ENCODE measurements around the gene DHRS4.
"Not testable (repeated sequence)": the region's sequence is repeated elsewhere in the genome, so short reads cannot be mapped to it uniquely, and the experiment has no call there.

Gene DHRS4

DNA sequence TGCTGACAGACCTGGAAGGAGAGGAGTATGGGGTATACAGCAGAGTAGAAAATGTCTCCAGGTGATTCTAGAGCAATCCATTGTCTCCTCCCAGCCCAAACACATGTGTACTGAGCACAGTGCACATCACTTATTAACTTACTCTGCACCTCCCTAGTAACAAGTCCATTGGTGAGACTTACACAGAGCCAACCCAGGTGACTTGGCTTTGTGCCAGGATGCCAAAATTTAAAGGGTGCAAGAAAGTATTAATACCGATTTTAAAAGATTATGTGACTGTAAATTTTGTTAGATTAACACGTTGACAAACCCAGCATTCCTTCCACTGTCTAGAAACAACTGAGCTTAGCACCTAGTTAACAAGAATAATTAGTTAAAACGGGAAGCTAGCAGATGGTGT is 39.5 kb downstream of the DHRS4 start:
- POLR2A ChIA-PET; DNase-seq; H3K36me3 ChIP-seq (ENCODE audit: control insufficient read depth in 4 of 4, insufficient read depth in 4 of 4, low read length in 3 of 4); CTCF ChIA-PET; H3K9me3 ChIP-seq (ENCODE audit: control extremely low read depth in 1 of 5, control insufficient read depth in 4 of 5, insufficient read depth in 2 of 5, low read depth in 1 of 5, low read length in 4 of 5); H3K27ac ChIP-seq (ENCODE audit: insufficient read depth in 1 of 2, low read depth in 1 of 2, low read length in 2 of 2, poor library complexity in 1 of 2, severe bottlenecking in 2 of 2); H3K27me3 ChIP-seq (replicated peaks in 2 of 5; ENCODE audit: control insufficient read depth in 4 of 5, insufficient read depth in 5 of 5, low read length in 4 of 5); H3K4me3 ChIP-seq (ENCODE audit: control insufficient read depth in 1 of 7, extremely low read depth in 1 of 7, insufficient read depth in 4 of 7, low read depth in 2 of 7, low read length in 6 of 7): not testable (repeated sequence)
- peaks cover 0 to 15% (median 13%) of the 10 kb centered on the region in 4 experiments for H3K4me1 ChIP-seq (ENCODE audit: control extremely low read depth in 1 of 4, control insufficient read depth in 4 of 4, insufficient read depth in 4 of 4, low read length in 3 of 4)
- WGBS (ENCODE audit: insufficient coverage): no CpG with 5 or more reads among the region's 3 CpGs

DNA sequence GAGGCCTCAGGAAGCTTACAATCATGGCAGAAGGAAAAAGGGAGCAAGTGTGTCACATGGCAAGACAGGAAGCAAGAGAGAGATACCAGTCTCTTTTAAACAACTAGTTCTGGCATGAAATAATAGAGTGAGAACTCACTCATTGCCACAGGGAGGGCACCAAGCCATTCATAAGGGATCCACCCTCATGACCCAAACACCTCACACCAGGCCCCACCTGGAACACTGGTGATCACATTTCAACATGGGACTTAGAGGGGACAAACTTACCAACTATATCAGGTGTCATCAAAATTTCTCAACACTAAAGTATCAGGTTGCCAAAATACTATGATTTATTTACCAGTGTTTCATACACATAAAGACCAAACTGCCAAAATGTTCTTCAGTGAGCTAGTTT is 42.4 kb downstream of the DHRS4 start:
- DNase-seq; H3K4me1 ChIP-seq (ENCODE audit: control extremely low read depth in 1 of 4, control insufficient read depth in 4 of 4, insufficient read depth in 4 of 4, low read length in 3 of 4); H3K27ac ChIP-seq (ENCODE audit: insufficient read depth in 1 of 2, low read depth in 1 of 2, low read length in 2 of 2, poor library complexity in 1 of 2, severe bottlenecking in 2 of 2); POLR2A ChIA-PET; CTCF ChIA-PET; H3K36me3 ChIP-seq (ENCODE audit: control insufficient read depth in 4 of 4, insufficient read depth in 4 of 4, low read length in 3 of 4); H3K27me3 ChIP-seq (replicated peaks in 2 of 5; ENCODE audit: control insufficient read depth in 4 of 5, insufficient read depth in 5 of 5, low read length in 4 of 5); H3K9me3 ChIP-seq (ENCODE audit: control extremely low read depth in 1 of 5, control insufficient read depth in 4 of 5, insufficient read depth in 2 of 5, low read depth in 1 of 5, low read length in 4 of 5); H3K4me3 ChIP-seq (ENCODE audit: control insufficient read depth in 1 of 7, extremely low read depth in 1 of 7, insufficient read depth in 4 of 7, low read depth in 2 of 7, low read length in 6 of 7): not testable (repeated sequence)

DNA sequence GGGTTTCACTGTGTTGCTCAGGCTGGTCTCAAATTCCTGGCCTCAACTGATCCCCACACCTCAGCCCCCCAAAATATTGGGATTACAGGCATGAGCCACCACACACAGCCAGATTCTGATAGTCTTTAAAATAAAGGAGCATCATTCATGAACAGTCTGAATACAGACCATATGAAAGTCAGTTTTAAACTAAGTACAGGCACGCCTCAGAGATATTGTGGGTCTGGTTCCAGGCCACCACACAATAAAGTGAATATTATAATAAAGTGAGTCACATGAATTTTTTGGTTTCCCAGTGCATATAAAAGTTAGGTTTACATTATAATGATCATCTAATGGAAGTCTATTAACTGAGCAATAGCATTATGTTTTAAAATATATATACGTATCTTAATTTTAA is 43.3 kb downstream of the DHRS4 start:
- DNase-seq; H3K4me3 ChIP-seq (ENCODE audit: control insufficient read depth in 1 of 7, extremely low read depth in 1 of 7, insufficient read depth in 4 of 7, low read depth in 2 of 7, low read length in 6 of 7); CTCF ChIA-PET; H3K9me3 ChIP-seq (ENCODE audit: control extremely low read depth in 1 of 5, control insufficient read depth in 4 of 5, insufficient read depth in 2 of 5, low read depth in 1 of 5, low read length in 4 of 5); H3K27me3 ChIP-seq (replicated peaks in 2 of 5; ENCODE audit: control insufficient read depth in 4 of 5, insufficient read depth in 5 of 5, low read length in 4 of 5); H3K36me3 ChIP-seq (ENCODE audit: control insufficient read depth in 4 of 4, insufficient read depth in 4 of 4, low read length in 3 of 4); H3K27ac ChIP-seq (ENCODE audit: insufficient read depth in 1 of 2, low read depth in 1 of 2, low read length in 2 of 2, poor library complexity in 1 of 2, severe bottlenecking in 2 of 2); POLR2A ChIA-PET; H3K4me1 ChIP-seq (ENCODE audit: control extremely low read depth in 1 of 4, control insufficient read depth in 4 of 4, insufficient read depth in 4 of 4, low read length in 3 of 4): not testable (repeated sequence)
- no CpG with 5 or more reads among the region's 2 CpGs for WGBS (ENCODE audit: insufficient coverage)

DNA sequence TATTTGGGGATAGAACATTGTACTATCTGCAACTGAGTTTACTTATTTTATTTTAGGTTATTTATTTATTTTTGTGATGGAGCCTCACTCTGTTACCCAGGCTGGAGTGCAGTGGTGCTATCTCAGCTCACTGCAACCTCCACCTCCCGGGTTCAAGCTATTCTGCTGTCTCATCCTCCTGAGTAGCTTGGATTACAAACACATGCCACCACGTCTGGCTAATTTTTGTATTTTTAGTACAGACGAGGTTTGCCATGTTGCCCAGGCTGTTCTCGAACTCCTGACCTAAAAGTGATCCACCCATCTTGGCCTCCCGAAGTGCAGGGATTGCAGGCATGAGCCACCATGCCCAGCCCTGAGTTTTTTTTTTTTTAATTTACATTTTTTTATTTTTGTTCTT is 46.1 kb downstream of the DHRS4 start:
- no CpG with 5 or more reads among the region's 5 CpGs for WGBS (ENCODE audit: insufficient coverage)
- DNase-seq; POLR2A ChIA-PET; H3K27ac ChIP-seq (ENCODE audit: insufficient read depth in 1 of 2, low read depth in 1 of 2, low read length in 2 of 2, poor library complexity in 1 of 2, severe bottlenecking in 2 of 2); CTCF ChIA-PET; H3K4me3 ChIP-seq (ENCODE audit: control insufficient read depth in 1 of 7, extremely low read depth in 1 of 7, insufficient read depth in 4 of 7, low read depth in 2 of 7, low read length in 6 of 7); H3K4me1 ChIP-seq (ENCODE audit: control extremely low read depth in 1 of 4, control insufficient read depth in 4 of 4, insufficient read depth in 4 of 4, low read length in 3 of 4); H3K27me3 ChIP-seq (replicated peaks in 2 of 5; ENCODE audit: control insufficient read depth in 4 of 5, insufficient read depth in 5 of 5, low read length in 4 of 5); H3K9me3 ChIP-seq (ENCODE audit: control extremely low read depth in 1 of 5, control insufficient read depth in 4 of 5, insufficient read depth in 2 of 5, low read depth in 1 of 5, low read length in 4 of 5); H3K36me3 ChIP-seq (ENCODE audit: control insufficient read depth in 4 of 4, insufficient read depth in 4 of 4, low read length in 3 of 4): not testable (repeated sequence)

DNA sequence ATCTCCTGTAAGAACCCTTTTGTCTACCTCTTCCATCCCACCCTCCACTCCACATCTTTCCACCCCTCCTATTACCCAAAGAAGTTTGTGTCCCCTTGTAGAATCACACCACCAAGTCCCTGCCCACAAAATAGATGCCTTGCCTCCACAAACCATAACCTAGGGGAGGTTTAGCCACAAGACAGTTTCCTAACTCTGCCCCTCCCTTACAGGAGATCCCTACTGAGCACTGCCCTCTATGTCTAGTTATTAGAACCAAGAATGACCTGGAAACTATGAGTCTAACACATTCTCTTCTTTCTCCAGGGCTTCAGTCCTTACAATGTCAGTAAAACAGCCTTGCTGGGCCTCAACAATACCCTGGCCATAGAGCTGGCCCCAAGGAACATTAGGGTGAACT is 47.5 kb downstream of the DHRS4 start:
- H3K4me1 ChIP-seq (ENCODE audit: control extremely low read depth in 1 of 4, control insufficient read depth in 4 of 4, insufficient read depth in 4 of 4, low read length in 3 of 4); H3K4me3 ChIP-seq (ENCODE audit: control insufficient read depth in 1 of 7, extremely low read depth in 1 of 7, insufficient read depth in 4 of 7, low read depth in 2 of 7, low read length in 6 of 7); H3K27me3 ChIP-seq (replicated peaks in 2 of 5; ENCODE audit: control insufficient read depth in 4 of 5, insufficient read depth in 5 of 5, low read length in 4 of 5); POLR2A ChIA-PET; H3K36me3 ChIP-seq (ENCODE audit: control insufficient read depth in 4 of 4, insufficient read depth in 4 of 4, low read length in 3 of 4); CTCF ChIA-PET; H3K27ac ChIP-seq (ENCODE audit: insufficient read depth in 1 of 2, low read depth in 1 of 2, low read length in 2 of 2, poor library complexity in 1 of 2, severe bottlenecking in 2 of 2); H3K9me3 ChIP-seq (ENCODE audit: control extremely low read depth in 1 of 5, control insufficient read depth in 4 of 5, insufficient read depth in 2 of 5, low read depth in 1 of 5, low read length in 4 of 5): not testable (repeated sequence)
- peak in 1 of 3 donors; percentile 10 for DNase-seq

DNA sequence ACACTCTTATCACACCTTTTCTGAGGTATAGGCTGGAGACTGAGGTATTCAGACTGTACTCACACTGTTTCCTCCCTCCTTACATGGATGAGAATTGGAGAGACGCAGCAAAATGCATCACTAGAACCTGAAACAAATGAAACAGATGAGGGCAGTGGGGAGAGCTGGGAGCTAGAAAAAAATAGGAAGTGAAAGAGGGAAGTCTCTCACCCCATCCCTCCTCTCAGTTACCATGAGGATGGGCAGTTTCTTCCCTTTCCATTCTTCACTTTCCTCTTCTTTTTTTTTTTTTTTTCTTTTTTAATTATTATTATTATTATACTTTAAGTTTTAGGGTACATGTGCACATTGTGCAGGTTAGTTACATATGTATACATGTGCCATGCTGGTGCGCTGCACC is 48.1 kb downstream of the DHRS4 start:
- POLR2A ChIA-PET; H3K9me3 ChIP-seq (ENCODE audit: control extremely low read depth in 1 of 5, control insufficient read depth in 4 of 5, insufficient read depth in 2 of 5, low read depth in 1 of 5, low read length in 4 of 5); H3K27ac ChIP-seq (ENCODE audit: insufficient read depth in 1 of 2, low read depth in 1 of 2, low read length in 2 of 2, poor library complexity in 1 of 2, severe bottlenecking in 2 of 2); H3K4me3 ChIP-seq (ENCODE audit: control insufficient read depth in 1 of 7, extremely low read depth in 1 of 7, insufficient read depth in 4 of 7, low read depth in 2 of 7, low read length in 6 of 7); CTCF ChIA-PET; H3K36me3 ChIP-seq (ENCODE audit: control insufficient read depth in 4 of 4, insufficient read depth in 4 of 4, low read length in 3 of 4); H3K27me3 ChIP-seq (replicated peaks in 2 of 5; ENCODE audit: control insufficient read depth in 4 of 5, insufficient read depth in 5 of 5, low read length in 4 of 5); H3K4me1 ChIP-seq (ENCODE audit: control extremely low read depth in 1 of 4, control insufficient read depth in 4 of 4, insufficient read depth in 4 of 4, low read length in 3 of 4): not testable (repeated sequence)
- no CpG with 5 or more reads among the region's 2 CpGs for WGBS (ENCODE audit: insufficient coverage)
- peak in 2 of 3 donors; percentile 39 to 40 for DNase-seq

DNA sequence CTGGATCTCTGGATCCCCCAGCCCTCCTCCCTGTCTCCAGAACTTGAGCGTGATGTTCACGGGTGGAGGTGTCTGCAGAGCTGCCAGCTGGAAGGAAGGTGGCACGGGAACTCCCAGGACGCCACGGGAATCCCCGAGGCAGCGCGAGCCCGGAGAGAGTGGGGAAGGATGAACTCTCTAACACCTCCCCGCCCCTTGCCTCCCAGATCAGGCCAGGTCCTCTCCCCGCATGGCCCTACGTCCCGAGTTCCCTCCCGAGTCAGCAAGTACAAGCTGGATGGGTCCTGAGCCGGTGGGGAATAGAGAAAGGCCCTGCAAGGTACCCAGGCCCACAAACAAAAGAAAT is 52.9 kb downstream of the DHRS4 start:
- 5% methylated on average over 5 of the region's 15 CpGs for WGBS (ENCODE audit: insufficient coverage)
- DNase-seq; H3K27me3 ChIP-seq (replicated peaks in 2 of 5; ENCODE audit: control insufficient read depth in 4 of 5, insufficient read depth in 5 of 5, low read length in 4 of 5); H3K9me3 ChIP-seq (ENCODE audit: control extremely low read depth in 1 of 5, control insufficient read depth in 4 of 5, insufficient read depth in 2 of 5, low read depth in 1 of 5, low read length in 4 of 5); H3K36me3 ChIP-seq (ENCODE audit: control insufficient read depth in 4 of 4, insufficient read depth in 4 of 4, low read length in 3 of 4); POLR2A ChIA-PET; H3K27ac ChIP-seq (ENCODE audit: insufficient read depth in 1 of 2, low read depth in 1 of 2, low read length in 2 of 2, poor library complexity in 1 of 2, severe bottlenecking in 2 of 2); CTCF ChIA-PET; H3K4me1 ChIP-seq (ENCODE audit: control extremely low read depth in 1 of 4, control insufficient read depth in 4 of 4, insufficient read depth in 4 of 4, low read length in 3 of 4): not testable (repeated sequence)
- H3K4me3 ChIP-seq (ENCODE audit: control insufficient read depth in 1 of 7, extremely low read depth in 1 of 7, insufficient read depth in 4 of 7, low read depth in 2 of 7, low read length in 6 of 7): peak overlapping the region in 5 of 7 experiments; percentile 30 to 75 (median 44)
